ENCODE measurements around the gene GALNT8.

- TF ChIP-seq CTCF (IDR thresholded peaks at IDR 0.05; ENCODE audit: low read depth, low read length) = no peak
- no peak for TF ChIP-seq EZH2phosphoT487 (IDR thresholded peaks at IDR 0.05; ENCODE audit: low read depth)
Measured at GRCh38 chr12:4725057-4725456, 4.9 kb downstream of the GALNT8 start.

All from OCI-LY3 (cell line).